ENCODE measurements around the gene TRIML1. TPM values are rescaled to one million over a fixed set of nuclear protein-coding genes. Genes with fewer than 3 reads are reported as not detected.

The TRIML1 gene
- total RNA-seq, 1 donor from 2014 or later = not detected

GRCh38 chr4:188177997-188178675 lies 38.9 kb downstream of the TRIML1 start:
- no peak for DNase-seq (ENCODE audit: low spot score, unreplicated experiment)
- TF ChIP-seq CTCF (IDR thresholded peaks at IDR 0.05; ENCODE audit: unreplicated experiment) = no peak
- no peak overlapping the region for H3K4me3 Mint-ChIP-seq (ENCODE audit: low read depth)
- H3K9me3 Mint-ChIP-seq (ENCODE audit: low read depth) = peaks cover 3% of the 10 kb centered on the region
- no peaks in the 10 kb centered on the region for H3K27me3 Mint-ChIP-seq
- H3K27ac Mint-ChIP-seq = no peak overlapping the region
- no peaks in the 10 kb centered on the region for H3K4me1 Mint-ChIP-seq (ENCODE audit: low read depth)
- peaks cover 2% of the 10 kb centered on the region for H3K36me3 Mint-ChIP-seq (ENCODE audit: insufficient read depth)

- peaks cover 2% of the 10 kb centered on the region for H3K36me3 Mint-ChIP-seq (ENCODE audit: insufficient read depth)
- no peak for DNase-seq (ENCODE audit: low spot score, unreplicated experiment)
- H3K27me3 Mint-ChIP-seq = no peaks in the 10 kb centered on the region
- no peak for TF ChIP-seq CTCF (IDR thresholded peaks at IDR 0.05; ENCODE audit: unreplicated experiment)
- H3K4me3 Mint-ChIP-seq (ENCODE audit: low read depth) = no peak overlapping the region
- H3K27ac Mint-ChIP-seq = no peak overlapping the region
- H3K4me1 Mint-ChIP-seq (ENCODE audit: low read depth) = no peaks in the 10 kb centered on the region
- peaks cover 7% of the 10 kb centered on the region for H3K9me3 Mint-ChIP-seq (ENCODE audit: low read depth)
Observed at GRCh38 chr4:188178806-188179205, 39.6 kb downstream of the TRIML1 start.

GRCh38 chr4:188187106-188187505 lies 47.9 kb downstream of the TRIML1 start:
- Mint-ChIP-seq H3K4me3 (ENCODE audit: low read depth) (no peak overlapping the region), H3K4me1 (ENCODE audit: low read depth) (no peaks in the 10 kb centered on the region), H3K9me3 (ENCODE audit: low read depth) (peaks cover 5% of the 10 kb centered on the region), H3K27me3 (no peaks in the 10 kb centered on the region), H3K27ac (no peak overlapping the region), H3K36me3 (ENCODE audit: insufficient read depth) (no peaks in the 10 kb centered on the region)
- TF ChIP-seq CTCF (IDR thresholded peaks at IDR 0.05; ENCODE audit: unreplicated experiment) = no peak
- no peak for DNase-seq (ENCODE audit: low spot score, unreplicated experiment)

- no peak for DNase-seq (ENCODE audit: low spot score, unreplicated experiment)
- H3K27ac Mint-ChIP-seq = no peak overlapping the region
- H3K4me3 Mint-ChIP-seq (ENCODE audit: low read depth) = no peak overlapping the region
- no peaks in the 10 kb centered on the region for H3K9me3 Mint-ChIP-seq (ENCODE audit: low read depth)
- H3K4me1 Mint-ChIP-seq (ENCODE audit: low read depth) = no peaks in the 10 kb centered on the region
- no peaks in the 10 kb centered on the region for H3K27me3 Mint-ChIP-seq
- no peaks in the 10 kb centered on the region for H3K36me3 Mint-ChIP-seq (ENCODE audit: insufficient read depth)
- no peak for TF ChIP-seq CTCF (IDR thresholded peaks at IDR 0.05; ENCODE audit: unreplicated experiment)
Observed at GRCh38 chr4:188190461-188190860, 51.2 kb downstream of the TRIML1 start.

- no peak for DNase-seq (ENCODE audit: low spot score, unreplicated experiment)
- Mint-ChIP-seq H3K4me3 (ENCODE audit: low read depth) (no peak overlapping the region), H3K27me3 (no peaks in the 10 kb centered on the region), H3K4me1 (ENCODE audit: low read depth) (peaks cover 6% of the 10 kb centered on the region), H3K9me3 (ENCODE audit: low read depth) (no peaks in the 10 kb centered on the region), H3K36me3 (ENCODE audit: insufficient read depth) (no peaks in the 10 kb centered on the region), H3K27ac (no peak overlapping the region)
- TF ChIP-seq CTCF (IDR thresholded peaks at IDR 0.05; ENCODE audit: unreplicated experiment) = no peak
Observed at GRCh38 chr4:188194421-188194820, 55.2 kb downstream of the TRIML1 start.

All from progenitor cell of endocrine pancreas (in vitro differentiated cells).